A549 (cell line): ENCODE results near the gene ZP4. TPM values are rescaled to one million over a fixed set of nuclear protein-coding genes. Genes with fewer than 3 reads are reported as not detected.

Experiments
- ATAC-seq, 2 experiments: fragments of 200-7000 bp in 1 of 2; fragments of >200 bp in 1 of 2; cut with Nextera tagmentation in 1 of 2; cut with Tn5 transposase in 1 of 2; 3 replicates each; pipeline versions ENCODE4 v1.8.0 to v1.9.1; 2018 to 2020; ENCODE audit warnings: mild to moderate bottlenecking in 1 of 2, moderate library complexity in 1 of 2
- CTCF ChIA-PET: fragments of 300-600 bp; sonication (Branson Sonifier 250); formaldehyde crosslinking; extraction: SDS; loops from one replicate; lab custom pipeline; 2021; ENCODE audit warnings: antibody characterized with exemption, inconsistent platforms; lab: Yijun Ruan, JAX
- POLR2A ChIA-PET: fragments of 350-600 bp; formaldehyde crosslinking; extraction: SDS; loops from one replicate; lab custom pipeline; 2021; ENCODE audit warnings: antibody characterized with exemption, inconsistent platforms; lab: Yijun Ruan, JAX
- DNase-seq, 2 experiments: peaks; one replicate each; pipeline versions ENCODE4 v3.0.0 to v3.0.0-alpha.2; 2011 to 2016; ENCODE audit warnings: low read depth in 1 of 2, low spot score in 1 of 2
- FAIRE-seq: peaks from 2 replicates; lab custom pipeline; 2011; peaks lifted over from hg19 to GRCh38; lab: Jason Lieb, UNC
- H3K27ac ChIP-seq, 2 experiments: fragments of >200 bp; sonication (Bioruptor Twin); formaldehyde crosslinking; 3 replicates each; pipeline ENCODE4 v1.5.1; 2016 to 2017
- H3K4me1 ChIP-seq: fragments of >200 bp; sonication (Bioruptor Twin); formaldehyde crosslinking; 3 replicates; pipeline ENCODE4 v1.6.1; 2016
- H3K4me2 ChIP-seq: fragments of >200 bp; sonication (Bioruptor Twin); formaldehyde crosslinking; 3 replicates; pipeline ENCODE4 v1.6.1; 2016
- H3K4me3 ChIP-seq: fragments of >200 bp; sonication (Bioruptor Twin); formaldehyde crosslinking; 3 replicates; pipeline ENCODE4 v1.5.1; 2016
- H3K9me3 ChIP-seq: fragments of >200 bp; sonication (Bioruptor Twin); formaldehyde crosslinking; 3 replicates; pipeline ENCODE4 v1.6.1; 2016
- BHLHE40 ChIP-seq: IDR thresholded peaks from 2 replicates; pipeline ENCODE4 v1.6.1; 2012; ENCODE audit warnings: low read depth, low read length, inconsistent platforms
- CBX2 ChIP-seq: fragments of 200-600 bp; sonication (generic); IDR thresholded peaks from 2 replicates; pipeline ENCODE4 v1.6.1; 2016; ENCODE audit warnings: low read depth, mild to moderate bottlenecking, borderline replicate concordance
- CBX8 ChIP-seq: fragments of 200-600 bp; sonication (generic); IDR thresholded peaks from 2 replicates; pipeline ENCODE4 v1.6.1; 2016
- CEBPB ChIP-seq, 2 experiments: fragments of >200 bp in 1 of 2; sonication (Bioruptor Twin) in 1 of 2; formaldehyde crosslinking in 1 of 2; IDR thresholded peaks; 2 replicates each; pipeline ENCODE4 v1.6.1; 2012 to 2016
- EHMT2 ChIP-seq: fragments of 200-600 bp; sonication (generic); IDR thresholded peaks from 2 replicates; pipeline ENCODE4 v1.6.1; 2016; ENCODE audit warnings: antibody characterized with exemption, low read depth, mild to moderate bottlenecking, moderate library complexity
- ESRRA ChIP-seq: fragments of 150-350 bp; IDR thresholded peaks from 2 replicates; pipeline ENCODE4 v1.6.1; 2014; ENCODE audit warnings: mild to moderate bottlenecking, low read length, borderline replicate concordance
- FOSB ChIP-seq: fragments of 250-450 bp; sonication (Bioruptor Pico); IDR thresholded peaks from 2 replicates; pipeline ENCODE4 v1.5.0; 2020; ENCODE audit warnings: mild to moderate bottlenecking, moderate library complexity
- FOXS1 ChIP-seq: fragments of 250-450 bp; sonication (Bioruptor Pico); IDR thresholded peaks from 2 replicates; pipeline ENCODE4 v1.5.0; 2020; ENCODE audit warnings: mild to moderate bottlenecking, moderate library complexity
- HOXA7 ChIP-seq: fragments of 250-450 bp; sonication (Bioruptor Pico); IDR thresholded peaks from 2 replicates; pipeline ENCODE4 v1.5.0; 2020; ENCODE audit warnings: mild to moderate bottlenecking, moderate library complexity
- KDM1A ChIP-seq: fragments of 200-600 bp; sonication (generic); IDR thresholded peaks from 2 replicates; pipeline ENCODE4 v1.6.1; 2016; ENCODE audit warnings: low read depth, mild to moderate bottlenecking
- MAFK ChIP-seq: fragments of 450-650 bp; IDR thresholded peaks from 2 replicates; pipeline ENCODE4 v1.6.1; 2014; ENCODE audit not compliant: partially characterized antibody
- NPAS2 ChIP-seq: fragments of 250-450 bp; sonication (Bioruptor Pico); IDR thresholded peaks from 2 replicates; pipeline ENCODE4 v1.8.0; 2022; ENCODE audit warnings: mild to moderate bottlenecking, moderate library complexity, borderline replicate concordance
- POLR2A ChIP-seq: IDR thresholded peaks from 2 replicates; pipeline ENCODE4 v1.6.1; 2012; ENCODE audit warnings: mild to moderate bottlenecking, low read length
- RAD21 ChIP-seq, 2 experiments: fragments of >200 bp in 1 of 2; sonication (Bioruptor Twin) in 1 of 2; formaldehyde crosslinking in 1 of 2; IDR thresholded peaks in 1 of 2; conservative IDR thresholded peaks in 1 of 2; 2 replicates in 1 of 2; 3 replicates in 1 of 2; pipeline ENCODE4 v1.6.1; 2012 to 2018; ENCODE audit warnings: inconsistent platforms in 1 of 2
- RCOR1 ChIP-seq: fragments of 150-350 bp; IDR thresholded peaks from 2 replicates; pipeline ENCODE4 v1.6.1; 2014; ENCODE audit warnings: antibody characterized with exemption, low read length, low read depth
- SREBF2 ChIP-seq: fragments of 450-650 bp; IDR thresholded peaks from 2 replicates; pipeline ENCODE4 v1.6.1; 2014; ENCODE audit warnings: mild to moderate bottlenecking, moderate library complexity
- TFCP2L1 ChIP-seq: fragments of 250-450 bp; sonication (Bioruptor Pico); IDR thresholded peaks from 2 replicates; pipeline ENCODE4 v1.5.0; 2021; ENCODE audit warnings: mild to moderate bottlenecking
- WGBS: methylation state at CpG from one replicate; pipeline ENCODE4 v1.1.6; 2017; ENCODE audit errors: missing lambda C conversion rate; 5-methylcytosine and 5-hydroxymethylcytosine counted together
- polyA plus RNA-seq, 4 experiments: library from polyadenylated mRNA; depleted of rRNA in 3 of 4; stranded (reverse); fragments of >200 nt; fragmentation: RNase III in 1 of 4; extraction: RNeasy Plus Mini Kit Qiagen cat#74134 plus additional on column Dnase treatment in 1 of 4; gene quantifications; 2 replicates in 3 of 4; 3 replicates in 1 of 4; pipeline ENCODE4 v1.2.3, GENCODE V29; 2011 to 2017
- TF ChIP-seq, protein P1 (sequence below): fragments of >200 bp; sonication (Bioruptor Twin); formaldehyde crosslinking; IDR thresholded peaks from 2 replicates; pipeline ENCODE4 v1.6.1; 2016
- TF ChIP-seq, protein P2 (sequence below): fragments of 250-450 bp; sonication (Bioruptor Pico); IDR thresholded peaks from 2 replicates; pipeline ENCODE4 v1.5.0; 2021; ENCODE audit warnings: mild to moderate bottlenecking, moderate library complexity, borderline replicate concordance
- TF ChIP-seq, protein P3 (sequence below): fragments of 250-450 bp; sonication (Bioruptor Pico); IDR thresholded peaks from 2 replicates; pipeline ENCODE4 v1.5.0; 2020; ENCODE audit warnings: low read depth, mild to moderate bottlenecking, moderate library complexity
- TF ChIP-seq, protein P4 (sequence below): fragments of 200-600 bp; sonication (generic); IDR thresholded peaks from 2 replicates; pipeline ENCODE4 v1.6.1; 2016; ENCODE audit warnings: antibody characterized with exemption, mild to moderate bottlenecking, moderate library complexity

Gene ZP4
- polyA plus RNA-seq, 2 of the 4 experiments (the other 2 are of a cell fraction) = not detected

DNA sequence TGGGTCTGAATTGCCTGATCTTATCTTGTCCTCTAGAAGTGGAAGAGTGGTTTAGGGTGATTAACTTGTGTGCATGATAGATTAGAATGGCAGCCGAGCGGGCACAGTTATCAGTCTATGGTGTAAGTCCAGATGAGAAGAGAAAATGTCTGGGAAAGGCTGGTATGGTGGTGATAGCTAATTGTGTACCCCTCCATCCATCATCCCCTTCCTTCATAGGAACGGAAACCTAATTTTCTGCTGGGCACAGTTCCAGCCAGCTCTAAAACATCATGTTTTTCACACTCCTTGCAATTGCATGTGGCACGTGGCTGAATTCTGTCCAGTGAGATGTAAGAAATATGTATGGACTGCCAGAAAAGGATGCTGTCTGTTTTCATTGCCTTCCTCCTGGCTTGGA is 40.9 kb upstream of the ZP4 start:
- H3K4me2 ChIP-seq = no peak overlapping the region
- no peak for TF ChIP-seq ESRRA
- no peak for TF ChIP-seq SREBF2
- no peak for TF ChIP-seq TFCP2L1 (CRISPR knock-in tag)
- TF ChIP-seq, protein P1, sequence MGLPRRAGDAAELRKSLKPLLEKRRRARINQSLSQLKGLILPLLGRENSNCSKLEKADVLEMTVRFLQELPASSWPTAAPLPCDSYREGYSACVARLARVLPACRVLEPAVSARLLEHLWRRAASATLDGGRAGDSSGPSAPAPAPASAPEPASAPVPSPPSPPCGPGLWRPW = no peak
- H3K4me1 ChIP-seq = no peaks in the 10 kb centered on the region
- H3K27ac ChIP-seq = no peak overlapping the region
- no peak overlapping the region for H3K4me3 ChIP-seq
- DNase-seq = no peak
- POLR2A ChIA-PET = no interaction called here
- no peak for FAIRE-seq
- CTCF ChIA-PET = interaction anchor here (1.0 kb wide), 1 partner anchor 67 kb away, joined by 3 read pairs; no protein-coding TSS in a partner anchor
- H3K9me3 ChIP-seq = no peaks in the 10 kb centered on the region
- no peak for ATAC-seq
- WGBS = 23% methylated on average over 4 of the region's 4 CpGs

DNA sequence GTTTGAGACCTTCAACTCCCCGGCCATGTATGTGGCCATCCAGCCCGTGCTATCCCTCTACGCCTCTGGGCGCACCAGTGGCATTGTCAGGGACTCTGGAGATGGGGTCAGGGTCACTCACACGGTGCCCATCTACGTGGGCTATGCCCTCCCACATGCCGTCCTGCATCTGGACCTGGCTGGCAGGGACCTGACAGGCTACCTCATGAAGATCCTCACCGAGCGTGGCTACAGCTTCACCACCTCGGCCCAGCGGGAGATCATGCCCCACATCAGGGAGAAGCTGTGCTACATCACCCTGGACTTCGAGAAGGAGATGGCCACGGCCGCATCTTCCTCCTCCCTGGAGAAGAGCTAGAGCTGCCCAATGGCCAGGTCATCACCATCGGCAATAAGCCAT is 36.5 kb upstream of the ZP4 start:
- Histone ChIP-seq H3K4me3 (no peak overlapping the region), H3K27ac (no peak overlapping the region)
- no peak for TF ChIP-seq NPAS2 (CRISPR knock-in tag)
- TF ChIP-seq, protein P2, sequence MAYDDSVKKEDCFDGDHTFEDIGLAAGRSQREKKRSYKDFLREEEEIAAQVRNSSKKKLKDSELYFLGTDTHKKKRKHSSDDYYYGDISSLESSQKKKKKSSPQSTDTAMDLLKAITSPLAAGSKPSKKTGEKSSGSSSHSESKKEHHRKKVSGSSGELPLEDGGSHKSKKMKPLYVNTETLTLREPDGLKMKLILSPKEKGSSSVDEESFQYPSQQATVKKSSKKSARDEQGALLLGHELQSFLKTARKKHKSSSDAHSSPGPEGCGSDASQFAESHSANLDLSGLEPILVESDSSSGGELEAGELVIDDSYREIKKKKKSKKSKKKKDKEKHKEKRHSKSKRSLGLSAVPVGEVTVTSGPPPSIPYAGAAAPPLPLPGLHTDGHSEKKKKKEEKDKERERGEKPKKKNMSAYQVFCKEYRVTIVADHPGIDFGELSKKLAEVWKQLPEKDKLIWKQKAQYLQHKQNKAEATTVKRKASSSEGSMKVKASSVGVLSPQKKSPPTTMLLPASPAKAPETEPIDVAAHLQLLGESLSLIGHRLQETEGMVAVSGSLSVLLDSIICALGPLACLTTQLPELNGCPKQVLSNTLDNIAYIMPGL (CRISPR knock-in tag) = no peak
- TF ChIP-seq MAFK = no peak
- no peak for TF ChIP-seq RAD21 (conservative IDR thresholded peaks at IDR 0.05 in 1 of 2, IDR thresholded peaks at IDR 0.05 in 1 of 2)
- no peak for TF ChIP-seq CBX8
- no peak for TF ChIP-seq CBX2
- TF ChIP-seq, all 56 proteins: peak for 0
- FAIRE-seq (no peak), ATAC-seq (no peak), DNase-seq (no peak)
- ChIA-PET POLR2A (no interaction called here), CTCF (interaction anchor here (1.6 kb wide), 1 partner anchor 11 kb away, joined by 4 read pairs; no protein-coding TSS in a partner anchor)
- 25% methylated on average over 2 of the region's 15 CpGs for WGBS
- Histone ChIP-seq H3K9me3 (no peaks in the 10 kb centered on the region), H3K4me2 (no peak overlapping the region), H3K4me1 (no peaks in the 10 kb centered on the region)

DNA sequence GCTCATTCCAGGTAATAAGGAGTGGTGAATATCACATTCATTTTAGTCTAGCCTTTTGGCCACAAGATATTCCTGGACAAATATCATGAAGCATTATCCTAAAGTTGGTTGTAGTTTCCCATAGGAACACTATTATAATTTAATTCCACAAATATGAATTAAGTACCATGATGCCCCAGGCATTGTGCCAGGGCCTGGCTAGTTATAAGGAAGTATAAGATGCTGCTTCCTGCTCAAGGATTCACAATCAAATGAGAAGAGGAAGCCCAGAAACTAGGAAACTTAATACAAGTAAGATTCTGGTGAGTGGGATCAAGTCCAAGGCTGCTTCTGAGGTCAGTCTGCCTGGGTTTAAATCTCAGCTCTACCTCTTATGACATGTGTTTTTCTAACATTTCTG is 30.6 kb upstream of the ZP4 start:
- H3K4me1 ChIP-seq = no peaks in the 10 kb centered on the region
- ATAC-seq (no peak), DNase-seq (no peak), FAIRE-seq (no peak)
- ChIA-PET POLR2A (no interaction called here), CTCF (no interaction called here)
- H3K9me3 ChIP-seq = no peaks in the 10 kb centered on the region
- TF ChIP-seq HOXA7 = no peak
- H3K27ac ChIP-seq = no peak overlapping the region
- H3K4me3 ChIP-seq = no peak overlapping the region
- H3K4me2 ChIP-seq = no peak overlapping the region

DNA sequence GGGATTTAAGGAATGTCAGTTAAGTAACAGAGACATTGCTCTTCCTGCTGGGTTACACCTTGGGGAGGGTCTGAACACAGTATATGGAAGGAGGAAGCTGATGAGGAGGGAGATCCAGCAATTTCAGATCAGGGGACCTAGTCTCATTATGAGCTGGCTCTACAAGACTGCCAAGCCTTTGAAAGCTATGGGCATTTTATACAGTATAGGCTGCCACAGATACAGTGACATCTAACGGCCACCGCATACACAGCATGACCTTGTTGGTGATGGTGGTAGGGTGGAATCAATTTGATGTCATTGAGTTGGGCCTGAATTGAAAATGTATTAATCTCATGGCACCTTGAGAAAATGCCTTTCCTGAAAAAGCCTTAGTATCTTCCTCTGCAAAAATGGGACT is 22.6 kb upstream of the ZP4 start:
- no peak for TF ChIP-seq CEBPB (IDR thresholded peaks at IDR 0.05)
- no peaks in the 10 kb centered on the region for H3K4me1 ChIP-seq
- ChIA-PET CTCF (interaction anchor here (1.4 kb wide), 1 partner anchor 49 kb away, joined by 3 read pairs; no protein-coding TSS in a partner anchor), POLR2A (no interaction called here)
- ATAC-seq = peak in 1 of 2 experiments; percentile 45; a peak in 1 of 6 replicates
- no peaks in the 10 kb centered on the region for H3K9me3 ChIP-seq
- H3K27ac ChIP-seq = no peak overlapping the region
- no peak overlapping the region for H3K4me2 ChIP-seq
- peak in 1 of 2 experiments; percentile 2 for DNase-seq
- 18% methylated on average over 2 of the region's 2 CpGs for WGBS
- H3K4me3 ChIP-seq = no peak overlapping the region
- no peak for FAIRE-seq

DNA sequence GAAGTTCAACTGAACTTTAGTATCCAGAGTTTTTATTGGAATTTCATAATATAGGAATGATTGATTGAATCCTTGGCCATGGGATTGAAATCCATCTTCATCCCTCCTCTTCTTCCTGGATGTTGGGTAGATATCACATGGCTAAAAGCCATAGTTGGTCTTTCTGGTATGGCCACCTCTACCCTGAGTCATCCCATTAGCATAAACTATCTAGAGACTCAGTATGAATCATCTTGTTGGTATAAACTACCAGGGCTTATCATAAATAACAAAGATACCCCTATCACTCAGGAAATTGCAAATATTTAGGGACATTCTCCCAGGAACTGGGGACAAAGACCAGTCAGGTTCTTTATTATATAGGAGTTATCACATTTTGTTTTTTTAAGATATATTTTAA is 21.2 kb upstream of the ZP4 start:
- H3K4me1 ChIP-seq = no peaks in the 10 kb centered on the region
- no peak overlapping the region for H3K27ac ChIP-seq
- H3K4me2 ChIP-seq = no peak overlapping the region
- DNase-seq = no peak
- no peak for ATAC-seq
- ChIA-PET CTCF (no interaction called here), POLR2A (no interaction called here)
- H3K9me3 ChIP-seq = no peaks in the 10 kb centered on the region
- H3K4me3 ChIP-seq = no peak overlapping the region
- FAIRE-seq = no peak
- no peak for TF ChIP-seq SREBF2
- no peak for TF ChIP-seq BHLHE40
- no peak for TF ChIP-seq HOXA7
- TF ChIP-seq FOXS1 = no peak
- no peak for TF ChIP-seq EHMT2
- no peak for TF ChIP-seq RCOR1
- TF ChIP-seq KDM1A = no peak
- no peak for TF ChIP-seq POLR2A
- no peak for TF ChIP-seq FOSB (CRISPR knock-in tag)
- TF ChIP-seq, protein P3, sequence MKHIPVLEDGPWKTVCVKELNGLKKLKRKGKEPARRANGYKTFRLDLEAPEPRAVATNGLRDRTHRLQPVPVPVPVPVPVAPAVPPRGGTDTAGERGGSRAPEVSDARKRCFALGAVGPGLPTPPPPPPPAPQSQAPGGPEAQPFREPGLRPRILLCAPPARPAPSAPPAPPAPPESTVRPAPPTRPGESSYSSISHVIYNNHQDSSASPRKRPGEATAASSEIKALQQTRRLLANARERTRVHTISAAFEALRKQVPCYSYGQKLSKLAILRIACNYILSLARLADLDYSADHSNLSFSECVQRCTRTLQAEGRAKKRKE = no peak
- TF ChIP-seq, protein P4, sequence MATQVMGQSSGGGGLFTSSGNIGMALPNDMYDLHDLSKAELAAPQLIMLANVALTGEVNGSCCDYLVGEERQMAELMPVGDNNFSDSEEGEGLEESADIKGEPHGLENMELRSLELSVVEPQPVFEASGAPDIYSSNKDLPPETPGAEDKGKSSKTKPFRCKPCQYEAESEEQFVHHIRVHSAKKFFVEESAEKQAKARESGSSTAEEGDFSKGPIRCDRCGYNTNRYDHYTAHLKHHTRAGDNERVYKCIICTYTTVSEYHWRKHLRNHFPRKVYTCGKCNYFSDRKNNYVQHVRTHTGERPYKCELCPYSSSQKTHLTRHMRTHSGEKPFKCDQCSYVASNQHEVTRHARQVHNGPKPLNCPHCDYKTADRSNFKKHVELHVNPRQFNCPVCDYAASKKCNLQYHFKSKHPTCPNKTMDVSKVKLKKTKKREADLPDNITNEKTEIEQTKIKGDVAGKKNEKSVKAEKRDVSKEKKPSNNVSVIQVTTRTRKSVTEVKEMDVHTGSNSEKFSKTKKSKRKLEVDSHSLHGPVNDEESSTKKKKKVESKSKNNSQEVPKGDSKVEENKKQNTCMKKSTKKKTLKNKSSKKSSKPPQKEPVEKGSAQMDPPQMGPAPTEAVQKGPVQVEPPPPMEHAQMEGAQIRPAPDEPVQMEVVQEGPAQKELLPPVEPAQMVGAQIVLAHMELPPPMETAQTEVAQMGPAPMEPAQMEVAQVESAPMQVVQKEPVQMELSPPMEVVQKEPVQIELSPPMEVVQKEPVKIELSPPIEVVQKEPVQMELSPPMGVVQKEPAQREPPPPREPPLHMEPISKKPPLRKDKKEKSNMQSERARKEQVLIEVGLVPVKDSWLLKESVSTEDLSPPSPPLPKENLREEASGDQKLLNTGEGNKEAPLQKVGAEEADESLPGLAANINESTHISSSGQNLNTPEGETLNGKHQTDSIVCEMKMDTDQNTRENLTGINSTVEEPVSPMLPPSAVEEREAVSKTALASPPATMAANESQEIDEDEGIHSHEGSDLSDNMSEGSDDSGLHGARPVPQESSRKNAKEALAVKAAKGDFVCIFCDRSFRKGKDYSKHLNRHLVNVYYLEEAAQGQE = no peak
- TF ChIP-seq, all 56 proteins: peak for 0
